Activated B cell treated with CpG ODN at 0.5 μM for 24 hours (primary cell): ENCODE measurements around the gene NELFA. TPM values are rescaled to one million over a fixed set of nuclear protein-coding genes. Genes with fewer than 3 reads are reported as not detected.

Experiments
- ATAC-seq: fragments of 200-7000 bp; cut with Tn5 transposase; one replicate; pipeline ENCODE4 v1.10.0; 2021; ENCODE audit warnings: low read depth, mild to moderate bottlenecking, moderate library complexity
- CTCF ChIA-PET: fragments of 350-600 bp; sonication (Branson Sonifier 250); formaldehyde crosslinking; loops from one replicate; lab custom pipeline; 2021; ENCODE audit warnings: antibody characterized with exemption; lab: Charles Lee
- POLR2A ChIA-PET: fragments of 350-600 bp; sonication (Branson Sonifier 250); formaldehyde crosslinking; loops from one replicate; lab custom pipeline; 2021; ENCODE audit warnings: antibody characterized with exemption; lab: Charles Lee
- DNase-seq: peaks from one replicate; pipeline ENCODE4 v3.0.0; 2022
- H3K27ac Mint-ChIP-seq: one replicate; pipeline ENCODE4 v1.8.0; 2020; ENCODE audit warnings: mixed read lengths
- H3K27me3 Mint-ChIP-seq: one replicate; pipeline ENCODE4 v1.8.0; 2021; ENCODE audit warnings: mixed read lengths
- H3K36me3 Mint-ChIP-seq: one replicate; pipeline ENCODE4 v1.8.0; 2021; ENCODE audit warnings: low read depth, mixed read lengths
- H3K4me1 Mint-ChIP-seq: one replicate; pipeline ENCODE4 v1.8.0; 2021; ENCODE audit warnings: mixed read lengths
- H3K4me3 Mint-ChIP-seq: one replicate; pipeline ENCODE4 v1.8.0; 2020; ENCODE audit warnings: mild to moderate bottlenecking, mixed read lengths
- H3K9me3 Mint-ChIP-seq: one replicate; pipeline ENCODE4 v1.8.0; 2020; ENCODE audit warnings: mixed read lengths
- CTCF ChIP-seq: fragments of 200-600 bp; IDR thresholded peaks from one replicate; pipeline ENCODE4 v1.8.0; 2022; ENCODE audit warnings: antibody characterized with exemption, mild to moderate bottlenecking
- intact Hi-C: fragments of 100-400 bp; cut with micrococcal nuclease; formaldehyde crosslinking; loops from one replicate; pipeline ENCODE4 v1.15.1; 2024
- total RNA-seq: library from RNA; stranded (reverse); gene quantifications from 2 replicates; pipeline ENCODE4 v1.2.3, GENCODE V29; 2022

NELFA gene
- total RNA-seq, 1 donor from 2014 or later: 49.9 TPM

GRCh38 chr4:1962980-1963379, 45.8 kb downstream of the NELFA start:
- H3K4me3 Mint-ChIP-seq: no peak overlapping the region
- H3K36me3 Mint-ChIP-seq: peaks cover 69% of the 10 kb centered on the region
- intact Hi-C loops: no loop called here
- H3K9me3 Mint-ChIP-seq: no peaks in the 10 kb centered on the region
- ChIA-PET CTCF (no interaction called here), POLR2A (no interaction called here)
- TF ChIP-seq CTCF: no peak
- no peak for DNase-seq
- no peak for ATAC-seq
- no peaks in the 10 kb centered on the region for H3K27me3 Mint-ChIP-seq
- H3K4me1 Mint-ChIP-seq: no peaks in the 10 kb centered on the region
- H3K27ac Mint-ChIP-seq: no peak overlapping the region

- Mint-ChIP-seq H3K9me3 (no peaks in the 10 kb centered on the region), H3K36me3 (peaks cover 73% of the 10 kb centered on the region), H3K27me3 (no peaks in the 10 kb centered on the region), H3K4me3 (no peak overlapping the region), H3K27ac (no peak overlapping the region), H3K4me1 (no peaks in the 10 kb centered on the region)
- DNase-seq (no peak), ATAC-seq (no peak)
- intact Hi-C loops: no loop called here
- no peak for TF ChIP-seq CTCF
- CTCF ChIA-PET: no interaction called here
- POLR2A ChIA-PET: no interaction called here
These were observed 47.2 kb downstream of the NELFA start for GRCh38 chr4:1961563-1961962.

GRCh38 chr4:1961038-1961437, 47.7 kb downstream of the NELFA start:
- DNase-seq: no peak
- ChIA-PET POLR2A (no interaction called here), CTCF (no interaction called here)
- H3K36me3 Mint-ChIP-seq: peaks cover 74% of the 10 kb centered on the region
- intact Hi-C loops: no loop called here
- ATAC-seq: no peak
- H3K27me3 Mint-ChIP-seq: no peaks in the 10 kb centered on the region
- no peak overlapping the region for H3K4me3 Mint-ChIP-seq
- H3K9me3 Mint-ChIP-seq: no peaks in the 10 kb centered on the region
- TF ChIP-seq CTCF: no peak
- no peaks in the 10 kb centered on the region for H3K4me1 Mint-ChIP-seq
- H3K27ac Mint-ChIP-seq: no peak overlapping the region

GRCh38 chr4:1960170-1960825, 48.5 kb downstream of the NELFA start:
- peaks cover 75% of the 10 kb centered on the region for H3K36me3 Mint-ChIP-seq
- no peak for TF ChIP-seq CTCF
- POLR2A ChIA-PET: no interaction called here
- no peak overlapping the region for H3K27ac Mint-ChIP-seq
- H3K4me1 Mint-ChIP-seq: no peaks in the 10 kb centered on the region
- H3K4me3 Mint-ChIP-seq: no peak overlapping the region
- H3K27me3 Mint-ChIP-seq: no peaks in the 10 kb centered on the region
- H3K9me3 Mint-ChIP-seq: no peaks in the 10 kb centered on the region
- no peak for ATAC-seq
- DNase-seq: no peak
- CTCF ChIA-PET: no interaction called here
- intact Hi-C loops: no loop called here

GRCh38 chr4:1959104-1959384, 49.7 kb downstream of the NELFA start:
- CTCF ChIA-PET: no interaction called here
- no peak for TF ChIP-seq CTCF
- Mint-ChIP-seq H3K9me3 (no peaks in the 10 kb centered on the region), H3K4me3 (no peak overlapping the region), H3K36me3 (peaks cover 80% of the 10 kb centered on the region), H3K27me3 (no peaks in the 10 kb centered on the region), H3K4me1 (no peaks in the 10 kb centered on the region), H3K27ac (no peak overlapping the region)
- POLR2A ChIA-PET: no interaction called here
- no peak for ATAC-seq
- intact Hi-C loops: no loop called here
- DNase-seq: no peak
